IPS-18a (cell line): Measurements from ENCODE around the gene FRS2.

Experiments used
- H3K27ac ChIP-seq: one replicate; pipeline ENCODE4 v1.5.1; 2013; ENCODE audit warnings: low read length
- H3K27me3 ChIP-seq: one replicate; pipeline ENCODE4 v1.6.1; 2013; ENCODE audit warnings: mild to moderate bottlenecking, low read length; ENCODE audit not compliant: control insufficient read depth, insufficient read depth
- H3K36me3 ChIP-seq: one replicate; pipeline ENCODE4 v1.6.1; 2013; ENCODE audit warnings: low read depth, low read length; ENCODE audit not compliant: control insufficient read depth
- H3K4me1 ChIP-seq: one replicate; pipeline ENCODE4 v1.6.1; 2013; ENCODE audit warnings: low read depth, low read length; ENCODE audit not compliant: control insufficient read depth
- H3K4me3 ChIP-seq: one replicate; pipeline ENCODE4 v1.5.1; 2013; ENCODE audit warnings: low read length
- H3K9ac ChIP-seq: one replicate; pipeline ENCODE4 v1.6.1; 2013; ENCODE audit warnings: mild to moderate bottlenecking, low read length, moderate library complexity
- H3K9me3 ChIP-seq: one replicate; pipeline ENCODE4 v1.6.1; 2013; ENCODE audit warnings: low read depth, low read length; ENCODE audit not compliant: control insufficient read depth

Gene FRS2

DNA sequence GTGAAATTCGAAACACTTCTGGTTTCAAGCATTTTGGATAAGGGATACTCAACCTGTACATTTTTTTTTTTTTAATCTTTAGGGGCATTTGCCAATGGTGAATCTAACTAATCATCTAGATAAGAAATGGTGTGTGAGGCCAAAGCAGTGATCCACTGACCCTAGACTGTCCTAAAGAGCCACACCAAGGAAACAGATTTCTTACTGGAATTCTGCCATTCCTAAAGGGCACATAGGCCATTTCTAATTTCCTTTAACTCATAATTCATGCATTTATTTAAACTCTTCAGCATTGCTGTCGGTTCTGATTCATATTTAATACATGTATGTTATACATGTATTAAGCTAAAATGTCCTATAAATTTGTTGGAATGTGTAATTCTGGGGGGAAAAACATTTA lies 47.2 kb downstream of the FRS2 start:
- no peaks in the 10 kb centered on the region for H3K27me3 ChIP-seq
- H3K4me1 ChIP-seq = peaks cover 11% of the 10 kb centered on the region
- no peaks in the 10 kb centered on the region for H3K36me3 ChIP-seq
- H3K9me3 ChIP-seq = no peaks in the 10 kb centered on the region
- H3K27ac ChIP-seq = no peak overlapping the region
- no peak overlapping the region for H3K9ac ChIP-seq
- no peak overlapping the region for H3K4me3 ChIP-seq

GRCh38 chr12:69519871-69520270 lies 49.7 kb downstream of the FRS2 start:
- Histone ChIP-seq H3K27ac (no peak overlapping the region), H3K27me3 (no peaks in the 10 kb centered on the region), H3K36me3 (no peaks in the 10 kb centered on the region), H3K9ac (no peak overlapping the region), H3K4me3 (no peak overlapping the region), H3K4me1 (peaks cover 9% of the 10 kb centered on the region), H3K9me3 (no peaks in the 10 kb centered on the region)

DNA sequence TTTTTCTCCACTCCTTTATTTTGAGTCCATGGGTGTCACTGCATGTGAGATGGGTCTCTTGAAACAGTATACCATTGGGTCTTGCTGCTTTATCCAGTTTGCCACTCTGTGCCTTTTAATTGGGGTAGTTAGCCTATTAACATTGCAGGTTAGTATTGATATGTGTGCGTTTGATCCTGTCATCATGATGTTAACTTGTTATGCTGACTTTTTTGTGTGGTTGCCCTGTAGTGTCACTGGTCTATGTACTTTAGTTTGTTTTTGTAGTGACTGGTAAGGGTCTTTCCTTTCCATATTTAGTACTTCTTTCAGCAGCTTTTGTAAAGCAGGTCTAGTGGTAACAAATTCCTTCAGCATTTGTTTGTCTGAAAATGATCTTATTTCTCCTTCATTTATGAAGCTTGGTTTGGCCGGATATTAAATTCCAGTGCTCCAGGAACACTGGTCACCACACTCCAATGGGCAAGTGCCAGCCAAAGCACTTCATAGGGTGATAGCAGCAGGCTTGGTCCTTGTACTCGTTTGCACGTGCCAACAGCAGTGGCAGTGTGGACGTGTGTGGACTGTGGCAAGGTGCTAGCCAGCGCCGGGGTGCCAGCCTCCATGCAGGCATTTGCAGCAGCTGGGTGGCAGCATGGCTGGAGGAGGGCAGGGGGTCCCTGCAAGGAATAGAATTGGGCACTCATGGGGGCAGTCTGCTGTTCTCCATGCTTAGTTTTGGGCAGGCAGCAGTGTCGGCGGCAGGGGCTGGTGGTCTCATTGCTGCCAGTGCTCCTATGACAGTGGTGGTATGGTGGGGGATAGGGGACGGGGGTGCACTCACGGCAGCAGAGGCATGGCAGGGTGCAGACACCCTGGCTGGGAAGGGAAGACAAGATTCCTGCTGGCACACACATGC lies 53.5 kb downstream of the FRS2 start:
- H3K4me1 ChIP-seq = no peaks in the 10 kb centered on the region
- H3K9me3 ChIP-seq = no peaks in the 10 kb centered on the region
- no peaks in the 10 kb centered on the region for H3K27me3 ChIP-seq
- no peak overlapping the region for H3K9ac ChIP-seq
- no peak overlapping the region for H3K4me3 ChIP-seq
- H3K36me3 ChIP-seq = no peaks in the 10 kb centered on the region
- no peak overlapping the region for H3K27ac ChIP-seq

DNA sequence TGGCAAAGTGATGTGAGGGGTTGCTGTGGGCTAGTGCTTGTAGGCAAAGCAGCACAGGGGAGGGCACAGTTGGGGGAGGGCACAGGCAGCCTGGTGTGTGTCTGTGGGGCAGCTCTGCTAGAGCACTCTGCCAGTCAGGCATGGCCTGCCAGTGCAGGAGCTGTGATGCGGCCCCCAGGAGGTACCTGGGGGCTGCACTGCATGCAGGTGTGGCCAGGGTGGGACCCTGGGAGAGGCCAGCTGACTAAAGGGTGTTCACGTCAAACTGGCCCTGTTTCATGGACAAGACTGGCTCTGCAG lies 54.1 kb downstream of the FRS2 start:
- no peak overlapping the region for H3K4me3 ChIP-seq
- H3K4me1 ChIP-seq = no peaks in the 10 kb centered on the region
- H3K9ac ChIP-seq = no peak overlapping the region
- H3K9me3 ChIP-seq = no peaks in the 10 kb centered on the region
- H3K27ac ChIP-seq = no peak overlapping the region
- no peaks in the 10 kb centered on the region for H3K36me3 ChIP-seq
- no peaks in the 10 kb centered on the region for H3K27me3 ChIP-seq

DNA sequence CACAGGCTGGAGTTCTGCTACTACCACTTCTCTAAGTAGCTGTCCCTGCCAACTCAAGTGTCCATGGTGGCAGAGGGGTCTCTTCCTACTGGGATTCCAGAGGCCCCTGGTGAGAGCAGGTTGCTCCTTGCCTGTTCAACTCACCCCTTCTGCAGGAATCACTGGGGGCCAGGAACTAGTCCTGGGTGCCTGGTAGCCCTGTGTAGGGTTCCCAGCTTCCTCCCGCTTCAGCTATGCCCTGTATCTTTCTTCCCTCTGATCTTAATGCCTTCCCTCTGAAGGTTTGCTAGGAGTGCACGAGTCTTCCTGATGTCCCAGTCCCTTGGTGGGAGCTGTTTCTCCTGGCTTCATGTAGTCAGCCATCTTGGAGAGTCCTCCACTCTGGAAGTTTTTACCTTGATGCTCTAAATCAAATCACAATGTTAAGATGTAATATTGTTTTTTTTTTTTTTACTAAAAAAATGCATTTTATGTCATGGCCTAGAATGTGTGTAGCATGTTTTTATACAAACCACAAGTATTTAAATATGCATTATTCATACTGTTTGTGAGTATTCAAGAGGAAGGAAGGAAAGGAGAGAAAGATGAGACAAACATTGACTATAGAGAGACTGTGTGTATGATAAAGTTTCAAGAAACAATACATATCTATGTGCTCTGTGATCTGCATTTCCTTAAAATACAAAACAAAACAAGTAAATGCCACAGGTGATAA lies 54.7 kb downstream of the FRS2 start:
- Histone ChIP-seq H3K27ac (no peak overlapping the region), H3K9me3 (no peaks in the 10 kb centered on the region), H3K36me3 (no peaks in the 10 kb centered on the region), H3K4me3 (no peak overlapping the region), H3K27me3 (no peaks in the 10 kb centered on the region), H3K4me1 (no peaks in the 10 kb centered on the region), H3K9ac (no peak overlapping the region)

DNA sequence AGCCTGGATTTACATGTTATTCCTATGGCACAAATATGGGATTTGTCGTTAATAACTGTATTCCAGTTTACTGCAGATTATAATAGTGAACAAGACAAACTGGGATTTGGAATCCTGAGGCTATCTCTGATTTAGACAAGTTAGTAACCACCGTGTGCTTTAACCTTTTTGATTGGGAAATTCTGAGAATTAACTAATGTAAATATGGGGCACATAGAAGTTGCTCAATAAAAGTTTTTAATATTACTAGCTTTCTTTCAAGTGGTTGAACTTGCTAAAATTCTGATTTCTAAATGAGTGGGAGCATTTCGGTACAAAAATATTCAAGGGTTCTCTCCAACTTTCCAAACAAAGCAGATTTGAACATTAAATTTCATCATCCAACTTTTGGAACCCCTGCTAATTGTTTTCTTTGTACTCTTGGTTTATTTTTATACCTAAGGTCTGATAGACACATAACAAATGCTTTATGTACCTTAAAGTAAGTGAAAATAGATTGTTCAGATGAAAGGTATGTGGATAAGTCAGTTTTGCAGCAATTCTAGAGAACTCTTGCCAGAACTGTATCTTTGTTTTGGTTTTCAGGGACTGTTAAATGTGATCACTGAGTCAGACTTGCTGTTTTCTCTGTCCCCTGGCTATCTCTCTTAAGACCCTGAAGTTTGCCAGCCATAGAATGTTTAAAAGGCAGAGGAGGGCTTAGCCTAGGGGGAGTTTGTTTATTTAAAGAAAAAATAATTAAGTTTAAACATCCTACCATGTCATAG lies 57.5 kb downstream of the FRS2 start:
- Histone ChIP-seq H3K36me3 (no peaks in the 10 kb centered on the region), H3K9ac (no peak overlapping the region), H3K9me3 (no peaks in the 10 kb centered on the region), H3K4me3 (no peak overlapping the region), H3K4me1 (no peaks in the 10 kb centered on the region), H3K27me3 (no peaks in the 10 kb centered on the region), H3K27ac (no peak overlapping the region)

- H3K27ac ChIP-seq = no peak overlapping the region
These were observed 58.8 kb downstream of the FRS2 start for GRCh38 chr12:69529021-69529420.

DNA sequence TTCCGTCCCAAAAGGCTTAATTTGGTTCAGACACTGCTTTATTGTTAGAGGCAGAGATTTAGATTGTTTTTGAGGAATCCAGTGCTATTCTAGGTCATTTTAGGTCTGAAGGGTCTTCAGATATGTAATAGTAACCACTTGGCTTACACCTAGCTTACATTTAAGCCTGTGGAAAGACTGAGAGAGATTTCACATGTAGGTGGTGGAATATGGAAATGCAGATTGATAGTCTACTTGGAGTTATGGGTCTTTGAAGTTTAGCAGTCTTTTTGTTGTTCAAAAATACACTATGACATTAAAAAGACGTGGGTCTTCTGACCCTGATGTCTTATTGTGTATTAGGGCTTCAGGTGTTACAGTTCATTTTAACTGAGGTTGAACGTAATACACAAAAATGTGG lies 63.7 kb downstream of the FRS2 start:
- Histone ChIP-seq H3K27me3 (no peaks in the 10 kb centered on the region), H3K9ac (peak overlapping the region; percentile 48), H3K4me3 (no peak overlapping the region), H3K9me3 (no peaks in the 10 kb centered on the region), H3K27ac (peak overlapping the region; percentile 84), H3K36me3 (no peaks in the 10 kb centered on the region), H3K4me1 (peaks cover 17% of the 10 kb centered on the region)

More at GRCh38 chr12:69529021-69529420, 58.8 kb downstream of the FRS2 start:
- Histone ChIP-seq H3K27me3 (no peaks in the 10 kb centered on the region), H3K4me3 (no peak overlapping the region), H3K9me3 (no peaks in the 10 kb centered on the region), H3K4me1 (peaks cover 5% of the 10 kb centered on the region), H3K9ac (no peak overlapping the region), H3K36me3 (no peaks in the 10 kb centered on the region)

DNA sequence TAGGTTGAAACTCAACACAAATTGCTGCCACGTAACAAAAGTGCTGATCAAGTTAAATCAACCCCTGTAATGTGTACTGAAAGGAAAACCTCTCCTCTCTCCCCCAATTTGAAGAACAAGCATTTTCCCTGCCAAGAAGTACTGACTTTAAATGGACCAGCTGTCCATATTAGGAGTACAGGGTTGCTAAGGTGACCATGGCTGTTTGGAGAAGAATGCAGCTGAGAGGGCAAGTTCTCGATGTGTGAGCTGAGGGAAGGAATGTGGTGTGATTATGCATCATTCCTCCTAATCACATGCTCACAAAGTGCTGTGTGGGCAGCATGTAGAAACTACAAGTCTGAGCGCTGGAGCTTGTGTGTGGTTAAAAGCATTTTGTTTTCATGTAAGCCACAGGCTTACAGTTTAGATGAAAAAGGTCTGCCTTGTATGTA lies 64.2 kb downstream of the FRS2 start:
- no peaks in the 10 kb centered on the region for H3K9me3 ChIP-seq
- H3K4me1 ChIP-seq = peaks cover 17% of the 10 kb centered on the region
- peak overlapping the region; percentile 48 for H3K9ac ChIP-seq
- H3K27ac ChIP-seq = peak overlapping the region; percentile 84
- H3K36me3 ChIP-seq = no peaks in the 10 kb centered on the region
- H3K27me3 ChIP-seq = no peaks in the 10 kb centered on the region
- no peak overlapping the region for H3K4me3 ChIP-seq

- Histone ChIP-seq H3K27ac (no peak overlapping the region), H3K9me3 (no peaks in the 10 kb centered on the region), H3K4me1 (no peaks in the 10 kb centered on the region), H3K36me3 (no peaks in the 10 kb centered on the region), H3K9ac (no peak overlapping the region), H3K27me3 (no peaks in the 10 kb centered on the region), H3K4me3 (no peak overlapping the region)
These were observed 70.8 kb downstream of the FRS2 start for GRCh38 chr12:69540987-69541386.

GRCh38 chr12:69544087-69544486 lies 73.9 kb downstream of the FRS2 start:
- Histone ChIP-seq H3K4me3 (no peak overlapping the region), H3K9ac (no peak overlapping the region), H3K27ac (no peak overlapping the region), H3K4me1 (no peaks in the 10 kb centered on the region), H3K36me3 (no peaks in the 10 kb centered on the region), H3K9me3 (no peaks in the 10 kb centered on the region), H3K27me3 (no peaks in the 10 kb centered on the region)
